Stimulated activated CD4-positive, alpha-beta T cell treated with anti-CD3 and anti-CD28 coated beads, Interleukin-1b, Interleukin-23, amount 100 ng/mL, for 48 hours (primary cell): ENCODE results near the gene TBC1D23.

ENCODE experiments used
- DNase-seq: peaks from one replicate; pipeline ENCODE4 v3.0.0-alpha.2; 2020

TBC1D23 gene

GRCh38 chr3:100354850-100355249 lies 94.1 kb downstream of the TBC1D23 start:
- DNase-seq = no peak

DNA sequence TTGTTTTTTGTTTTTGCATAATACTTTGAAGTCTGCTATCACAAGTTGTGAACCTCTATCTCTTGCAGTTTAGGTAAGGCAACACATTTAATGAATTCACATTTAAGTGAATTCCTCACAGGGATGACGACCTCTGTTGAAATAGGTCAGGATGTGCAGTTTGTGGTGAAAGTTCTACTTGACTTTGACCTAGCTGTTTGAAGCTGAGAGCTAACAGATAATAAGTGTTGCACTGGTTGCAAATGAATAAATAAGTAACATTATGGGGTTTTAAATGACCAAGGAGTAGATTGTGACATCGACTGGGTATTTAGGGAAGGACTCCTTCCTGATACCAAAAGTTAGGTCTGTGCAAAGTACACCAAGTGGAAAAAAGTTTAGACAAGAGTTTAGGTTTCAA lies 97.6 kb downstream of the TBC1D23 start:
- DNase-seq = no peak

GRCh38 chr3:100359035-100359434 lies 98.2 kb downstream of the TBC1D23 start:
- DNase-seq = no peak

DNA sequence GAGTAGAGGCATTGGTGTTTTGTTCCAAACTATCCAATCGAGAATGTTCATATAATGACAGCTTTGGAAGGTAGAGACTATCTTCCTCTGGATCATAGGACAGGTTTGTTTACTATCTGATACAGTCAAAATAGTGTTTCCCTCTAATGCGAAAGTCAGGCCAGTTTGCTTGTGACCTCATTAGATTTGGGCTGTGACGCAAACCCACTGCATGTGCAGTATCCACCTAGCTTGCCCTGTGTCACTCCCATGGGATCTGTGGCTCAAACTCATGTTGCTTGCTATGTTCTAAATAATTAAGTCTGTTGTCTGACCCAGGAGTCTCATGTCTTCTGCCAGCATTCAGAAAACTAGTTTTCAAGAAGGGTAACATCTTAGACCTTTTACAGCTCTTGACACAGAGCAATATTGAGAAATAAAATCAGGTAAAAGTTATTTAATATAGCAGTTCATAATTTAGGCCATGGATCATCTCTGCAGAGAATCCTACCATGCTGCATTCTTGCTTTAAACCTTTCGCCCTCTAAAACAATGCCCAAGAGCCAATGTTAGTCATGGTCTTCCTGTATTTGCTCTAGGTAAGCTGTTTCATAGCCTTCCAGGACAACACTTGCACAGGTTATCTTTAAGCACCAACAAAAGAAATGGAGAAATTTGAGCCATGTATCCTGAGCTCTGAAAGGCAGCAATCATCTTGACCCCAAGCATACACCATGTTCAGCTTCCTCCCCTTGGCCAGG lies 100.1 kb downstream of the TBC1D23 start:
- no peak for DNase-seq

DNA sequence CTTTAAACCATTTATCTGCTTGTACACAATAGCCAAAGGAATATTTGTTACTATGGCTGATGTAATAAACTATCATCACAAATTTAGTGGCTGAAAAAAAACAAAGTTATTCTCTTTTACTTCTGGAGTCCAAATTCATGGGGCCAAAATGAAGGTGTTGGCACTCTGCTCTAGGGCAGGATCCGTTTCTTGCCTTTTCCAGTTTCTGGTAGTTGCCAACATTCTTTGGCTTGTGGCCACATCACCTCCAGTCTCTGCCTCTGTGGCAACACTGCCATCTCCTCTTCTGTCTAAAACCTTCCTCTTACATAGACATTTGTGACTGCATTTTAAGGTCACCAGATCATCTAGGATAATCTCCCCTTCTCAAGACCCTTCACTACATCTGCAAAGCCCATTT lies 101.1 kb downstream of the TBC1D23 start:
- no peak for DNase-seq

DNA sequence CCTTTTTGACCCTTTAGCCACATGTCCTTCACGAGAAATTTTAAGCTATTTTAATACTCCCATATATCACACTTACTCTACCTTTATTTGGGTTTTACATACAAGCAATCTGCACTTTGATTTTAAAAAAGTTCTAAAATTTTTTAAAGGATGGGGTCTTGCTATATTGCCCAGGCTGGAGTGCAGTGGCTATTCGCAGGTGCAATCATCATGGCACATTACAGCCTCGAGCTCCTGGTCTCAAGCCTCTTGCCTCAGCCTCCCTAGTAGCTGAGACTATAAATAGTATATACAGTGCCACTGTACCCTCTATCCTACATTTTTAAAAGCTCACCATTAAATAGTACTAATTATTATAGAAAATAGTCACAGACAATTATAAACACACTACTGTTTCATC lies 103.6 kb downstream of the TBC1D23 start:
- no peak for DNase-seq

DNA sequence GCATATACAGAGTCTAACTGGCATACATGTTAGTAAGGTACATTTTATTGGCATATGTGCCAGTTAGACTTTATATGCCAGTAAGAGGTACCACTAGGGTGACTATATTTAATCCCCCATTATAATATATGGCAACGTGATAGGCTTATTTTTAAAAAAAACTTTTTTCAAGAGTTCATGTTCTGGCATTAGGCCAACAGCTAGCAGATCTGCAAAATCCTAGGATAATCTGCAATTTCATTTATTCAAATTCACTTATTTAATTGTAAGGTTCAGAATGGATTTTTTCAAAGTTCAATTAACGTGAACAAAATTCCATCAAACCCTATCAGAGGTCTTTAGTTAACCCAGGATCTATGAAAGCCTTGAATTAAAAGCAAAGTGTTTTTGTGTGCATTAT lies 105.6 kb downstream of the TBC1D23 start:
- no peak for DNase-seq

DNA sequence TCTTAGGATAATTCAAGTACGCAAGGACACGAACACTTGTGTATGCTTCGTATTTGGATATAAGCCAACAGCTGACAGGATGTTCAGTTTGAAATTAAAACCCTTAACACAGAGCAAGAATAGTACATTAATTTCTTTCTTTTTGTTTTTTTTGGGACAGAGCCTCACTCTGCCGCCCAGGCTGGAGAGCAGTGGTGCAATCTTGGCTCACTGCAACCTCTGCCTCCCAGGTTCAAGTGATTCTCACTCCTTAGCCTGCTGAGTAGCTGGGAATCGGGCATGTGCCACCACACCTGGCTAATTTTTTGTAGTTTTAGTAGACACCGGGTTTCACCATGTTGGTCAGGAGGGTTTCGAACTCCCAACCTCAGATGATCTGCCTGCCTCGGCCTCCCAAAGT lies 107.6 kb downstream of the TBC1D23 start:
- DNase-seq = no peak

DNA sequence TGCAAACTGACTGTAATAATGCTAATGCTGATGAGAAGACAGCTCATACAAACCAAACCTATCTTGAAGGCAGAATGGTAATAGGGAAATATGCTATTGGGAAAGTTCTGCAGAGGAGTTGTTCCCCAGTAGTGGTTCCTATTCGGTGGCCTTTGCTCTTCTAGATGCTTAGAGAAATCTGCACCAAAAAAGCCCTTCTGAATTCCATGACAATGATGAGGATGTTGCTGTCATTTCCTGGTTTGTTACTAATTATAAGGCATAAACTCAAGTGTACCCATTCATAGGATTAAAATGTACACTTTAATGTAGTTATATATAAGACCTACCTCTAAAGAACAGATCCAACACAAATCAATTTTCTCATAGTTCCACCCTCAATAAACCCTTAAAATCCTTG lies 110.0 kb downstream of the TBC1D23 start:
- DNase-seq = no peak

DNA sequence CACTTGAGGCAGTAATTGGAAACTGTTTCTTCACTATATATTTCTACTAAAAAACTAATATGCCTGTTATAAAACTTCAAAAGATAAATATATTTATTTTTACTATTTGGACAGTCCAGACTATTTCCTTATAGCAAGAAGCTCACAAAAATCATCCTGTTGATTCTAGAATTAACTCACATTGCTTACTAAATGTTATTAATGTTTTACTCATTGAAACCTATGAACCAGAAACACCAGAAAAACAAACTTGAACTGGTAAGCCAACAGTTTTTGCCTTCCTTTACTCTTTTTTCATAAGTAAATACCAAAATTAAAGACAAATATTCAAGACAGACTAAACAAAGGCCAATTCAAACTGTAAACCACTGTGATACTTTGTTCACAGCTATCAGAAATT lies 113.7 kb downstream of the TBC1D23 start:
- no peak for DNase-seq
